ENCODE results near the gene TOMM20.

GRCh38 chr1:235075777-235076308 lies 52.8 kb downstream of the TOMM20 start:
- TF ChIP-seq CTCF (IDR thresholded peaks at IDR 0.05) (no peak), EZH2phosphoT487 (IDR thresholded peaks at IDR 0.05) (no peak)

Data from neural progenitor cell (in vitro differentiated cells).